ENCODE measurements around the gene BCL2L12.

GRCh38 chr19:49681830-49682229 is 16.1 kb downstream of the BCL2L12 start:
- TF ChIP-seq CTCF (IDR thresholded peaks at IDR 0.05): no peak
- no peak for TF ChIP-seq POLR2A (IDR thresholded peaks at IDR 0.05)

All from esophagus squamous epithelium (tissue), 4 donors.